ENCODE data around the gene TBC1D26.
"Not testable (repeated sequence)": the region's sequence is repeated elsewhere in the genome, so short reads cannot be mapped to it uniquely, and the experiment has no call there.

TBC1D26 gene

DNA sequence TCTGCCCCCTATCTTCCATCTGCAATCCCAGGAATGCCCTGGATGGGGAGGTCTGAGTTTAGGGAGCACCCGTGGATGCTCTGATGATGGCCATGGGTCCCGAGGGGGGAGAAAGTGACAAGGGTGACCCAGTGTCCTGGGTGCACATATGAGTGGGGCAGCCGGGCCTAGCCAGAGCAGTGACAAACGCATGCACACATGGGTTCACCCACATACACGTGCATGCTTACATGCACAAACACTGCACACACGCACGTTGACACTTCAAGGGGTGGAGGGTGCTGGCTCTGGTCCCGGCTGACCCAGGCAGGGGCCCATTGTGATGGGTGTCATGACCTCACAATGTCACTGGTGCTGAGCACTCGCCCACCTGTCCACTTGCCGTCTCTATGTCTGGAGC lies at the start of gene TBC1D26:
TSS of gene TBC1D26 (plus strand) at position 384 of the 400 bp plus-strand sequence. CDS start 3,066 bp downstream, outside the sequence.
- not testable (repeated sequence) for DNase-seq

DNA sequence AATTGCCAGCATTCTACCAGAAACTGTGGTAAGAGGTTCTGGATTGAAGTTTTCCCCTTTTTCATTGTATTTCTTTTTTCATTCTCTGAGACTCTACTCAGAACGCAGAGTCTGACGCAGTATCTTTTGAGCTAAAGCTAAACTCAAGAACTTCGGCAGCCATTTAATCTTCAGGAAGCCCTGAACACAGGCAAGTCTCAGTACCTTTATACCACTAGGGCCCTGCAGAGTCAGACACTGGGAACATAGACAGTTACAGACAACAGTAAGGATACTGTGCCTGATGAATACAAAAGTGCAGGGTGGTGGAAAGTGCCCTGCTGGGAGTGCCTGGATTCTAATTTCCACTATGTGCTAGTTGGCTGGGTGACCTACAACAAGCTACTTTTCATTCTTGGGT lies 48.9 kb upstream of the TBC1D26 start:
- not testable (repeated sequence) for DNase-seq

- DNase-seq: peak; percentile 19
These were observed 48.1 kb upstream of the TBC1D26 start, which contains the start of gene TRIM16 for GRCh38 chr17:15683824-15684478. TSS of gene TRIM16 (minus strand) at chr17:15684311. CDS start at chr17:15651609, 32,702 bp downstream.

- not testable (repeated sequence) for DNase-seq
These were observed 44.6 kb upstream of the TBC1D26 start for GRCh38 chr17:15687494-15687893.

GRCh38 chr17:15698967-15699366 lies 33.1 kb upstream of the TBC1D26 start:
- DNase-seq: not testable (repeated sequence)

GRCh38 chr17:15699413-15699924 lies 32.6 kb upstream of the TBC1D26 start, which contains the start of gene ZNF286A:
TSS of gene ZNF286A (plus strand) at chr17:15699752. CDS start at chr17:15700330, 578 bp downstream.
- peak; percentile 99 for DNase-seq

GRCh38 chr17:15699937-15700336 lies 32.1 kb upstream of the TBC1D26 start:
- not testable (repeated sequence) for DNase-seq

GRCh38 chr17:15704239-15704638 lies 27.8 kb upstream of the TBC1D26 start:
- not testable (repeated sequence) for DNase-seq

- not testable (repeated sequence) for DNase-seq
These were observed 27.3 kb upstream of the TBC1D26 start for GRCh38 chr17:15704813-15705212.

- DNase-seq: not testable (repeated sequence)
These were observed 23.2 kb upstream of the TBC1D26 start for GRCh38 chr17:15708879-15709278.

DNA sequence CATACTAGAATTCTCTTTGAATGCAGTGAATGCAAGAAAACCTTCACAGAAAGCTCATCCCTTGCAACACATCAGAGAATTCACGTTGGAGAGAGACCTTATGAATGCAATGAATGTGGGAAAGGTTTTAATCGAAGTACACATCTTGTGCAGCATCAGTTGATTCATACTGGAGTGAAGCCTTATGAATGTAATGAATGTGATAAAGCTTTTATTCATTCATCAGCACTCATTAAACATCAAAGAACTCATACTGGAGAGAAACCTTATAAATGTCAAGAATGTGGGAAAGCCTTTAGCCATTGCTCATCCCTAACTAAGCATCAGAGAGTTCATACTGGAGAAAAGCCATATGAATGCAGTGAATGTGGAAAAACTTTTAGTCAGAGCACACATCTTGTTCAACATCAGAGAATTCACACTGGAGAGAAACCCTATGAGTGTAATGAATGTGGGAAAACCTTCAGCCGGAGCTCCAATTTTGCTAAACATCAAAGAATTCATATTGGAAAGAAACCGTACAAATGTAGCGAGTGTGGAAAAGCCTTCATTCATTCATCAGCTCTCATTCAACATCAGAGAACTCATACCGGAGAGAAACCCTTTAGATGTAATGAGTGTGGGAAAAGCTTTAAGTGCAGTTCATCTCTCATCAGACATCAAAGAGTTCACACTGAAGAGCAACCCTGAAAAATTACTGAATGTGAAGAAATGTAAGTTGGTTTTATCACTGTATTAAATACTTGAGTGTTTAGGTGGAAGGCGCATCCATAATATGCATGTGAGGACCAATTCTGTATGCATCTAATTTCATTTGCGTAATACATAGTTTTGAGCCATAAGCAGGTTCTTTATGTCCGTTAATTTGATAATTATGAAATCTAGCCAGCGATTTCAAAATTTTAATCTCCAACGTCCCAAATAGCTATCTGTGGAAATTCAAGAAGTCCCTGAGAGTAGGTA lies 15.2 kb upstream of the TBC1D26 start:
- not testable (repeated sequence) for DNase-seq

DNA sequence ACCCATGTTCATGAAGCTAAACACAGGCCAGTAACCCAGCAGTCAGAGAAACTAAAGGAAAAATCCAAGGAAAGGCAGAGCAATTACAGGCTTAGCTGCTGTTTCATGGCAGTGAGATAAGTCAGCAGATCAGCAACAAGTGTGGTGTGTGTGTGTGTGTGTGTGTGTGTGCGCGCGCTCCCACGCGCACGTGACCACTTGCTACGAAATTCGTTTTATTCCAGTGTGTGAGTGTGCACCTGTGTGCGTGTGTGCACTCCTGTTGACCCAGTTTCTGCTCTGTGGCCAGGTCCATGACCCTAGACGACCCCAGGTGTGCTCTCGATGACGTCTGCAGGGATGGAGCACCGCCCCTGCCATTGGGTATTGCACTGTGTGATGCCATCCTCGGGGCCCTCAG lies 1.5 kb upstream of the TBC1D26 start:
- DNase-seq: not testable (repeated sequence)

DNA sequence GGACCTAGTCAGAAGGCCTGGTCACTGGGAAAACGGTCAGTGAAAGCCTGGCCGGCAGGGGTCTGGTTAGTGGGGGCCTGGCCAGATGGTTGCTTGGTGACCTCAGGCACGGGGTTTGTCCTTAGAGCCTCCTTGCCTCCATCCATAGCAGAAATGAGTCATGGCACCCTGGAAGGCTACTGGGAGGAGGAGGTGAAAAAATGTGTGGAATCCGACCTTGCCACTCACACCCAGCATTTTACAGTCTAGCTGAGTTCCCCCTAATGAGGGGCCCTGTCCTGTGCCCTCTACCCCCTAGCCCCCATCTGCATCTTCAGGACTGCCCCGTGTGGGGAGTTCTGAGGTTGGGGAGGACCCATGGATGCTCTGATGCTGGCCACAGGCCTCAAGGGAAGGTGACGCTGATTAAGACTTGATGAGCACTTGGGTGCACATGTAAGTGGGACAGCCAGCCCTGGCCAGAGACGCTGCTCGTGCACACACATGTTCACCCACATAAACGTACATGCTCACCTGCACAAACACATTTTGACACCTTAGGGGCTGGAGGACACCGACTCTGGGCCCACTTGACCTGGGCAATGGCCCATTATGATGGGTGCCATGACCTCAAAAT lies 1.2 kb downstream of the TBC1D26 start:
- DNase-seq: not testable (repeated sequence)

GRCh38 chr17:15736578-15736977 lies 4.5 kb downstream of the TBC1D26 start:
- DNase-seq: not testable (repeated sequence)

GRCh38 chr17:15738066-15738465 lies 6.0 kb downstream of the TBC1D26 start:
- no peak for DNase-seq

DNA sequence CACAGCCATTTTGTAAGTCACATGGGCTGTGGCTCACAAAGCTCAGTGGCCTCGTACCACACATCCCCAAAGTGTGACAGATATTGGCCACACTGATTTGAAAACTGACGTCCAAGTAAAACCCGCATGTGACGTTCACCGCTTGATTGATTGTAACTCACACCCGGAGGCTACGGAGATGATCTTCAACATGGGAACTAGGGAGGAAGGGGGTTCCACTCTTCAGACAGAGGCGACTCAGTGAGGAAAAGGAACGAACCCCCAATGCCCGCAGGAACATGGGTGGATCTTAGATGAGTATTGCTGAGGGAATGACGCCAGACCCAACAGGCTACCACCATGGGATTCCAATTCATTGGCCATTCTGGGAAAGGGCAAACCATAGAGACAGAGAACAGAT lies 7.2 kb downstream of the TBC1D26 start:
- DNase-seq: not testable (repeated sequence)

DNA sequence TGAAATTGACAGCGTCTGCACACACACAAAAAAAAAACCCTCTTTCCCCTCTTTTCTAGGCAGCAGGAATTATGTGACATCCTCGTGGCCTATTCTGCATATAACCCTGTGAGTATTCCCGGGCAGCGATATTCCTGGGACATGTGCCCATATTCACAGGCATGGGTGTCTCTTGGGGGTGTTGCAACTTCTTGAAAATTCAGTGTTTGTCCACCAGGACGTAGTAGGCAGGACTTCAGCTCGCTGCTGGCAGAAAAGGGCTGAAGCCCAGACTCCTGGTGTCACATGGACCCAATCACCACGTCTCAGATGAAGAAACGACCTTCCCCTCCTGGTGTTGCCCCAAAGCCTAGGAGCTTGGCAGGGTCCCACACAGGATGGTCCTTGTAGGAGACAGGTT lies 8.0 kb downstream of the TBC1D26 start:
- DNase-seq: not testable (repeated sequence)

- no peak for DNase-seq
These were observed 8.6 kb downstream of the TBC1D26 start for GRCh38 chr17:15740570-15741120.

DNA sequence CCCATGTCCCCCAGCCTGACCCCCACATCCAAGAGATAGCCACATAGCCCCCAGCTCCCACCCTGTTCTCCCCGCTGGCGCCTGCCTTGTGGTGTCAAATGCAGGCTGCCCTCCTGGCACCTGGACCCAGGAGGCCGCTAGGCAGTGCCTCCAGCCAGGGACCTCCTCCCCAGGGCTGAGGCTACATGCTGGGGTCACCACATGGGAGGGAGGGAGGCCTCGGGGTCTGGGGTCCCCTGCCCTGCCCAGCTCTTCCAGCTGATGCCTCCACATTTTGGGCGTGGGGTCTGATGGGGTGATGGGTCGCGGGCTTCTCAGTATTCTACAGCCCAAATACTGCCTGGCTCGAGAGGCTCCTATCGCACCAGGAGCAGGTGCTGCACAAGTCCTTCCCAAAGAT lies 9.5 kb downstream of the TBC1D26 start:
- DNase-seq: no peak

DNA sequence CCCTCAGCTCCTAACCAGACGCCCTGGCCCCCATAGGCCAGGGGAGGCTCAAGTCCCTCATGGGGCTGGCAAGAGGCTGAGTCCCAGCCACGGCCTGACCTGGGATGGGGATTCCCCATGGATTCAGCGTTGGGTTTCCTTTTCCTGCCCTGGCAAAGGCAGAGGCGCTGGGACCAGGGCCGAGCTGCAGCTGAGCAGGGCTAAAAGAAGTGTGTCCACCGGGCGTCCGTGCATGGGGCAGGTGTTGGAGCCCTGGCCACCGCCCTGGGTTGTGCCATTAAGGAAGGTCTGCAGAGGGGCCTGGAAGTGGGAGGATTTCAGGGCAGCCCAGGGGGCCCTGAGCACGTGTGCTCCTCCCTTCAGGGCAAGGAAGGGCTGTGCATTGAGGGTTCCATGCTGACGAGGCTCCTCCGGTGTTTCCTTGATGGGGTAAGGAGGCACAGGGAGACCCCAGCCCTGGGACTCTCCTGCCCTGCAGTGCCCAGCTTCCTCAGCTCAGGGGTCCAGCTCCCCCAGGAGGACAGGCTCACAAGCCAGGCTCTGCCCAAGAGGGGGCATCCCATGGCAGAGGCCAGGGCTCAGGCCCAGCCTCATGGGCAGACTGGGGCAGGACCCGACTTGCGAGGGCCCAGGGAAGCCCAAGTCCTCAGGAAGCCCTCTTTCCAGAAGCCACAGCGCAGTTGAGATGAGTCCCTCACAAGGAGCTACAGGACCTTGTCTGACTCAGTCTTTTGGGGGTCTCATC lies 10.1 kb downstream of the TBC1D26 start:
- DNase-seq: no peak

DNA sequence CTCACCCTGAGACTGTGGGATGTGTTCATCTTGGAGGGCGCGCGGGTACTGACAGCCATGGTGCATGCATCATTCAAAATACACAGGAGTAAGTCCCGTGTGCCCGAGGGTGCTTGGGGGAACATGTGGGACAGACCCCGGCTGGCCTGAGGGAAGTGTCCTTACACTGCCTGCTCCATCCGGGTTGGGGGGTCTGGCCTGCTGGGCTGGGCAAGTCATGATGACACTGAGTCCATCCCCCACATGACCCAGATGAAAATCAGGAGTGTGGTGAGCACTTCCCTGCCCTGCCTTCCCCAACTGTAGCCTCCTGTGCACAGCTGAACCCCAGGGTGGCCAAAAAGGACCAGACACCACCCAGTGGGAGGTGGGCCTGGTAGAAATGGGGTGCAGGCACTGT lies 10.8 kb downstream of the TBC1D26 start:
- DNase-seq: no peak

Measured in amniotic stem cell (primary cell).